ENCODE data around the gene MEF2C.

MEF2C gene

GRCh38 chr5:88826646-88827585 is 56.1 kb downstream of the MEF2C start:
- DNase-seq (ENCODE audit: low spot score), result no peak

GRCh38 chr5:88825584-88826315 is 57.2 kb downstream of the MEF2C start:
- no peak for DNase-seq (ENCODE audit: low spot score)

GRCh38 chr5:88824892-88825583 is 57.9 kb downstream of the MEF2C start:
- DNase-seq (ENCODE audit: low spot score), result no peak

- no peak for DNase-seq (ENCODE audit: low spot score)
These were observed 58.8 kb downstream of the MEF2C start for GRCh38 chr5:88824141-88824540.

GRCh38 chr5:88823201-88823600 is 59.8 kb downstream of the MEF2C start:
- DNase-seq (ENCODE audit: low spot score), result no peak

GRCh38 chr5:88821161-88821560 is 61.8 kb downstream of the MEF2C start:
- no peak for DNase-seq (ENCODE audit: low spot score)

GRCh38 chr5:88820581-88820980 is 62.4 kb downstream of the MEF2C start:
- no peak for DNase-seq (ENCODE audit: low spot score)

- no peak for DNase-seq (ENCODE audit: low spot score)
These were observed 63.5 kb downstream of the MEF2C start for GRCh38 chr5:88819301-88819999.

- DNase-seq (ENCODE audit: low spot score), result no peak
These were observed 64.7 kb downstream of the MEF2C start for GRCh38 chr5:88818296-88818695.

GRCh38 chr5:88816195-88816594 is 66.8 kb downstream of the MEF2C start:
- no peak for DNase-seq (ENCODE audit: low spot score)

GRCh38 chr5:88815050-88815789 is 67.8 kb downstream of the MEF2C start:
- DNase-seq (ENCODE audit: low spot score), result no peak

GRCh38 chr5:88813805-88814575 is 69.0 kb downstream of the MEF2C start:
- DNase-seq (ENCODE audit: low spot score), result no peak

GRCh38 chr5:88813244-88813643 is 69.7 kb downstream of the MEF2C start:
- DNase-seq (ENCODE audit: low spot score), result no peak

GRCh38 chr5:88808153-88808552 is 74.8 kb downstream of the MEF2C start:
- DNase-seq (ENCODE audit: low spot score), result no peak

- no peak for DNase-seq (ENCODE audit: low spot score)
These were observed 75.7 kb downstream of the MEF2C start for GRCh38 chr5:88807327-88807726.

- no peak for DNase-seq (ENCODE audit: low spot score)
These were observed 76.6 kb downstream of the MEF2C start for GRCh38 chr5:88806338-88806737.

GRCh38 chr5:88805151-88805784 is 77.7 kb downstream of the MEF2C start:
- DNase-seq (ENCODE audit: low spot score), result no peak

- DNase-seq (ENCODE audit: low spot score), result no peak
These were observed 78.5 kb downstream of the MEF2C start for GRCh38 chr5:88804444-88804843.

GRCh38 chr5:88803309-88803708 is 79.7 kb downstream of the MEF2C start:
- no peak for DNase-seq (ENCODE audit: low spot score)

GRCh38 chr5:88799938-88800535 is 82.9 kb downstream of the MEF2C start:
- DNase-seq (ENCODE audit: low spot score), result no peak
